GM12801 (cell line): ENCODE measurements around the gene VWA5B2.

Source experiments
- TF ChIP-seq, protein P1 (sequence below): IDR thresholded peaks from one replicate; pipeline ENCODE4 v1.5.1; 2011; ENCODE audit warnings: control low read depth; ENCODE audit not compliant: insufficient read length; ENCODE audit errors: extremely low read depth

VWA5B2 gene

DNA sequence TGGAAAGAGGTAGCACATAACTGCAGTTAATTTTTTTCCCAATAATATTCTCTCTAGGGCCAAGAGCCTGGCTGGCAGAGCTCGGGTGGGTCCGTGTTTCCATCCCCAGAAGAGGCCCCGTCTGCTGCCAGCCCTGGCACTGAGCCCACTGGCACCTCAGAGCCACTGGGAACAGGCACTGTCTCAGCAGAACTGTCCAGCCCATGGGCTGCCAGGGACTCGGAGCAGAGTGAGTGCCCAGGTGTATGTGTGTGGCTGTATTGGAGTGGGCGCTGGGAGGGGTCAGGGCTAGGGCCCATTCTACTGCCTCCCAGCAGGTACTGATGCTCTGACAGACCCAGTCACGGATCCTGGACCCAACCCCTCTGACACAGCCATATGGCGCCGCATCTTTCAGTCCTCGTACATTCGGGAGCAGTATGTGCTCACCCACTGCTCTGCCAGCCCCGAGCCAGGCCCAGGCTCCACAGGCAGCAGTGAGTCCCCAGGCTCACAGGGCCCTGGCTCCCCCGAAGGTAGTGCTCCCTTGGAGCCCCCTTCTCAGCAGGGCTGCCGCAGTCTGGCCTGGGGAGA lies 8.9 kb downstream of the VWA5B2 start:
- TF ChIP-seq, protein P1, sequence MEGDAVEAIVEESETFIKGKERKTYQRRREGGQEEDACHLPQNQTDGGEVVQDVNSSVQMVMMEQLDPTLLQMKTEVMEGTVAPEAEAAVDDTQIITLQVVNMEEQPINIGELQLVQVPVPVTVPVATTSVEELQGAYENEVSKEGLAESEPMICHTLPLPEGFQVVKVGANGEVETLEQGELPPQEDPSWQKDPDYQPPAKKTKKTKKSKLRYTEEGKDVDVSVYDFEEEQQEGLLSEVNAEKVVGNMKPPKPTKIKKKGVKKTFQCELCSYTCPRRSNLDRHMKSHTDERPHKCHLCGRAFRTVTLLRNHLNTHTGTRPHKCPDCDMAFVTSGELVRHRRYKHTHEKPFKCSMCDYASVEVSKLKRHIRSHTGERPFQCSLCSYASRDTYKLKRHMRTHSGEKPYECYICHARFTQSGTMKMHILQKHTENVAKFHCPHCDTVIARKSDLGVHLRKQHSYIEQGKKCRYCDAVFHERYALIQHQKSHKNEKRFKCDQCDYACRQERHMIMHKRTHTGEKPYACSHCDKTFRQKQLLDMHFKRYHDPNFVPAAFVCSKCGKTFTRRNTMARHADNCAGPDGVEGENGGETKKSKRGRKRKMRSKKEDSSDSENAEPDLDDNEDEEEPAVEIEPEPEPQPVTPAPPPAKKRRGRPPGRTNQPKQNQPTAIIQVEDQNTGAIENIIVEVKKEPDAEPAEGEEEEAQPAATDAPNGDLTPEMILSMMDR, result no peak

DNA sequence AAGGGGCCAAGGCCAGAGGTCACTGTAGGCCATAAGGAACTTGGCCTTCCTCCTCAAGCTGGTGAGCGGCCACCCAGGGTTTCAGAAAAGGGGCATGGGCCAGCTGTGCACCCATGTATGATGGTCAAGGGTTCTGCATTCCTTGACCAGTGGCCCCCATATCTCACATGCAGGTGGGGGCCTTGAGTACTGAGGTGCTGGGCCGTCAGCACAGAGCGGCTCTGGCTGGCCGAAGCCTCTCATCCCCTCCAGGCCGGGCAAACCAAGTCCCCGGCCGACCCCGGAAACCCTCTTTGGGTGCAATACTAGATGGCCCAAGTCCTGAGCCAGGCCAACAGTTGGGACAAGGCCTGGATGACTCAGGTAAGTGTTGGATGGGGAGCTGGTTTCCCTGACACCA lies 9.8 kb downstream of the VWA5B2 start:
- TF ChIP-seq, protein P1, result no peak

DNA sequence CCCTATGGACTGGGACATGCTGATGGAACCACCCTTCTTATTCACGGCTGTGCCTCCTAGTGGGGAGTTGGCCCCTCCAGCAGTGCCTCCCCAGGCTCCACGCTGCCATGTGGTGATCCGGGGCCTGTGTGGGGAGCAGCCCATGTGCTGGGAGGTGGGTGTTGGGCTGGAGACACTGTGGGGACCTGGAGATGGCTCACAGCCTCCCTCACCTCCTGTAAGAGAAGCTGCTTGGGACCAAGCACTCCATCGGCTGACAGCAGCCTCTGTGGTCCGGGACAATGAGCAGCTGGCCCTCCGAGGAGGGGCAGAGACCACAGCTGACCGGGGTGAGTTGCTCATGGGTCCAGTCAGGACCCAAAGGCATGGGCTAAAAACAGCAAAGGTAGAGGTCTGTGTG lies 10.3 kb downstream of the VWA5B2 start:
- TF ChIP-seq, protein P1, result no peak

GRCh38 chr3:184240384-184241140 lies 11.2 kb downstream of the VWA5B2 start:
- TF ChIP-seq, protein P1, result no peak

DNA sequence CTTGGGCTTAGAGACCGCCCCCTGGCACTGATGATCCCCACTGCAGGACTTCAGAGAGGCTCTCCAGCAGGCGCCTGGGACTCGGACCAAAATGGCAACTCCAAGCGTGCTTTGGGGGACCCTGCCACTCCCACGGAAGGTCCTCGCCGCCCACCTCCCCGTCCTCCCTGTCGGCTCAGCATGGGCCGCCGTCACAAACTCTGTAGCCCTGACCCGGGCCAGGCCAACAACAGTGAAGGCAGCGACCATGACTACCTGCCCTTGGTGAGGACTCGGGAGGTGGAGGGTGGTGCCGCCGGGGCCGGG lies 11.7 kb downstream of the VWA5B2 start:
- TF ChIP-seq, protein P1, result no peak

GRCh38 chr3:184241447-184242296 lies 12.3 kb downstream of the VWA5B2 start:
- TF ChIP-seq, protein P1, result no peak

GRCh38 chr3:184242297-184242685 lies 12.9 kb downstream of the VWA5B2 start:
- TF ChIP-seq, protein P1, result no peak
